Activated B cell treated with CpG ODN at 0.5 μM for 24 hours (primary cell): ENCODE results near the gene SLC35A3. TPM values are rescaled to one million over a fixed set of nuclear protein-coding genes. Genes with fewer than 3 reads are reported as not detected.

Experiments used
- ATAC-seq: fragments of 200-7000 bp; cut with Tn5 transposase; one replicate; pipeline ENCODE4 v1.10.0; 2021; ENCODE audit warnings: low read depth, mild to moderate bottlenecking, moderate library complexity
- CTCF ChIA-PET: fragments of 350-600 bp; sonication (Branson Sonifier 250); formaldehyde crosslinking; loops from one replicate; lab custom pipeline; 2021; ENCODE audit warnings: antibody characterized with exemption; lab: Charles Lee
- POLR2A ChIA-PET: fragments of 350-600 bp; sonication (Branson Sonifier 250); formaldehyde crosslinking; loops from one replicate; lab custom pipeline; 2021; ENCODE audit warnings: antibody characterized with exemption; lab: Charles Lee
- DNase-seq: peaks from one replicate; pipeline ENCODE4 v3.0.0; 2022
- H3K27ac Mint-ChIP-seq: one replicate; pipeline ENCODE4 v1.8.0; 2020; ENCODE audit warnings: mixed read lengths
- H3K27me3 Mint-ChIP-seq: one replicate; pipeline ENCODE4 v1.8.0; 2021; ENCODE audit warnings: mixed read lengths
- H3K36me3 Mint-ChIP-seq: one replicate; pipeline ENCODE4 v1.8.0; 2021; ENCODE audit warnings: low read depth, mixed read lengths
- H3K4me1 Mint-ChIP-seq: one replicate; pipeline ENCODE4 v1.8.0; 2021; ENCODE audit warnings: mixed read lengths
- H3K4me3 Mint-ChIP-seq: one replicate; pipeline ENCODE4 v1.8.0; 2020; ENCODE audit warnings: mild to moderate bottlenecking, mixed read lengths
- H3K9me3 Mint-ChIP-seq: one replicate; pipeline ENCODE4 v1.8.0; 2020; ENCODE audit warnings: mixed read lengths
- CTCF ChIP-seq: fragments of 200-600 bp; IDR thresholded peaks from one replicate; pipeline ENCODE4 v1.8.0; 2022; ENCODE audit warnings: antibody characterized with exemption, mild to moderate bottlenecking
- intact Hi-C: fragments of 100-400 bp; cut with micrococcal nuclease; formaldehyde crosslinking; loops from one replicate; pipeline ENCODE4 v1.15.1; 2024
- total RNA-seq: library from RNA; stranded (reverse); gene quantifications from 2 replicates; pipeline ENCODE4 v1.2.3, GENCODE V29; 2022

Gene SLC35A3
- total RNA-seq, 1 donor from 2014 or later = 21.1 TPM

GRCh38 chr1:100053119-100053518 lies 83.3 kb downstream of the SLC35A3 start:
- H3K27me3 Mint-ChIP-seq = no peaks in the 10 kb centered on the region
- H3K4me1 Mint-ChIP-seq = peaks cover 39% of the 10 kb centered on the region
- intact Hi-C loops = no loop called here
- H3K36me3 Mint-ChIP-seq = peaks cover 43% of the 10 kb centered on the region
- no peak for DNase-seq
- H3K4me3 Mint-ChIP-seq = no peak overlapping the region
- ATAC-seq = no peak
- no peaks in the 10 kb centered on the region for H3K9me3 Mint-ChIP-seq
- TF ChIP-seq CTCF = no peak
- H3K27ac Mint-ChIP-seq = no peak overlapping the region
- ChIA-PET CTCF (no interaction called here), POLR2A (interaction anchor here (0.6 to 0.9 kb wide), 2 partner anchors 13 to 17 kb away, joined by 6 to 12 read pairs; no protein-coding TSS in a partner anchor)

GRCh38 chr1:100053727-100054126 lies 83.9 kb downstream of the SLC35A3 start:
- ChIA-PET POLR2A (interaction anchor here (0.6 to 0.9 kb wide), 2 partner anchors 13 to 17 kb away, joined by 6 to 12 read pairs; no protein-coding TSS in a partner anchor), CTCF (interaction anchor here (0.7 kb wide), 1 partner anchor 13 kb away, joined by 3 read pairs; no protein-coding TSS in a partner anchor)
- DNase-seq (no peak), ATAC-seq (no peak)
- peaks cover 43% of the 10 kb centered on the region for H3K36me3 Mint-ChIP-seq
- no peak for TF ChIP-seq CTCF
- no peaks in the 10 kb centered on the region for H3K27me3 Mint-ChIP-seq
- peaks cover 33% of the 10 kb centered on the region for H3K4me1 Mint-ChIP-seq
- intact Hi-C loops = no loop called here
- H3K4me3 Mint-ChIP-seq = no peak overlapping the region
- no peak overlapping the region for H3K27ac Mint-ChIP-seq
- H3K9me3 Mint-ChIP-seq = no peaks in the 10 kb centered on the region

GRCh38 chr1:100061681-100062080 lies 91.9 kb downstream of the SLC35A3 start:
- no peak for TF ChIP-seq CTCF
- no peak overlapping the region for H3K27ac Mint-ChIP-seq
- intact Hi-C loops = loop anchor here (2.0 kb wide), 1 partner anchor 15 kb away; no protein-coding TSS in a partner anchor
- H3K27me3 Mint-ChIP-seq = no peaks in the 10 kb centered on the region
- no peaks in the 10 kb centered on the region for H3K9me3 Mint-ChIP-seq
- POLR2A ChIA-PET = no interaction called here
- DNase-seq (no peak), ATAC-seq (no peak)
- H3K36me3 Mint-ChIP-seq = peaks cover 66% of the 10 kb centered on the region
- CTCF ChIA-PET = no interaction called here
- H3K4me3 Mint-ChIP-seq = no peak overlapping the region
- H3K4me1 Mint-ChIP-seq = peaks cover 15% of the 10 kb centered on the region

GRCh38 chr1:100065183-100065968 lies 95.6 kb downstream of the SLC35A3 start:
- ChIA-PET POLR2A (no interaction called here), CTCF (no interaction called here)
- no peak overlapping the region for H3K4me3 Mint-ChIP-seq
- H3K9me3 Mint-ChIP-seq = no peaks in the 10 kb centered on the region
- ATAC-seq (no peak), DNase-seq (no peak)
- H3K27me3 Mint-ChIP-seq = no peaks in the 10 kb centered on the region
- H3K36me3 Mint-ChIP-seq = peaks cover 81% of the 10 kb centered on the region
- no peak overlapping the region for H3K27ac Mint-ChIP-seq
- peaks cover 15% of the 10 kb centered on the region for H3K4me1 Mint-ChIP-seq
- intact Hi-C loops = no loop called here
- no peak for TF ChIP-seq CTCF

GRCh38 chr1:100065969-100066227 lies 96.1 kb downstream of the SLC35A3 start:
- ChIA-PET POLR2A (interaction anchor here (0.6 kb wide), 1 partner anchor 12 kb away, joined by 6 read pairs; no protein-coding TSS in a partner anchor), CTCF (no interaction called here)
- no peak for TF ChIP-seq CTCF
- H3K9me3 Mint-ChIP-seq = no peaks in the 10 kb centered on the region
- H3K4me3 Mint-ChIP-seq = no peak overlapping the region
- no peak overlapping the region for H3K27ac Mint-ChIP-seq
- no peak for ATAC-seq
- H3K36me3 Mint-ChIP-seq = peaks cover 81% of the 10 kb centered on the region
- DNase-seq = no peak
- no peaks in the 10 kb centered on the region for H3K27me3 Mint-ChIP-seq
- peaks cover 15% of the 10 kb centered on the region for H3K4me1 Mint-ChIP-seq
- intact Hi-C loops = no loop called here
